A549 (cell line): ENCODE data around the gene IGF2BP3. TPM values are rescaled to one million over a fixed set of nuclear protein-coding genes. Genes with fewer than 3 reads are reported as not detected.

Experiments used
- ATAC-seq, 2 experiments: fragments of 200-7000 bp in 1 of 2; fragments of >200 bp in 1 of 2; cut with Nextera tagmentation in 1 of 2; cut with Tn5 transposase in 1 of 2; 3 replicates each; pipeline versions ENCODE4 v1.8.0 to v1.9.1; 2018 to 2020; ENCODE audit warnings: mild to moderate bottlenecking in 1 of 2, moderate library complexity in 1 of 2
- CTCF ChIA-PET: fragments of 300-600 bp; sonication (Branson Sonifier 250); formaldehyde crosslinking; extraction: SDS; loops from one replicate; lab custom pipeline; 2021; ENCODE audit warnings: antibody characterized with exemption, inconsistent platforms; lab: Yijun Ruan, JAX
- POLR2A ChIA-PET: fragments of 350-600 bp; formaldehyde crosslinking; extraction: SDS; loops from one replicate; lab custom pipeline; 2021; ENCODE audit warnings: antibody characterized with exemption, inconsistent platforms; lab: Yijun Ruan, JAX
- DNase-seq, 2 experiments: peaks; one replicate each; pipeline versions ENCODE4 v3.0.0 to v3.0.0-alpha.2; 2011 to 2016; ENCODE audit warnings: low read depth in 1 of 2, low spot score in 1 of 2
- FAIRE-seq: peaks from 2 replicates; lab custom pipeline; 2011; peaks lifted over from hg19 to GRCh38; lab: Jason Lieb, UNC
- H3K27ac ChIP-seq, 2 experiments: fragments of >200 bp; sonication (Bioruptor Twin); formaldehyde crosslinking; 3 replicates each; pipeline ENCODE4 v1.5.1; 2016 to 2017
- H3K4me1 ChIP-seq: fragments of >200 bp; sonication (Bioruptor Twin); formaldehyde crosslinking; 3 replicates; pipeline ENCODE4 v1.6.1; 2016
- H3K4me2 ChIP-seq: fragments of >200 bp; sonication (Bioruptor Twin); formaldehyde crosslinking; 3 replicates; pipeline ENCODE4 v1.6.1; 2016
- H3K4me3 ChIP-seq: fragments of >200 bp; sonication (Bioruptor Twin); formaldehyde crosslinking; 3 replicates; pipeline ENCODE4 v1.5.1; 2016
- H3K9me3 ChIP-seq: fragments of >200 bp; sonication (Bioruptor Twin); formaldehyde crosslinking; 3 replicates; pipeline ENCODE4 v1.6.1; 2016
- BHLHE40 ChIP-seq: IDR thresholded peaks from 2 replicates; pipeline ENCODE4 v1.6.1; 2012; ENCODE audit warnings: low read depth, low read length, inconsistent platforms
- CBX2 ChIP-seq: fragments of 200-600 bp; sonication (generic); IDR thresholded peaks from 2 replicates; pipeline ENCODE4 v1.6.1; 2016; ENCODE audit warnings: low read depth, mild to moderate bottlenecking, borderline replicate concordance
- CEBPB ChIP-seq, 2 experiments: fragments of >200 bp in 1 of 2; sonication (Bioruptor Twin) in 1 of 2; formaldehyde crosslinking in 1 of 2; IDR thresholded peaks; 2 replicates each; pipeline ENCODE4 v1.6.1; 2012 to 2016
- CHD2 ChIP-seq: fragments of 150-350 bp; IDR thresholded peaks from 2 replicates; pipeline ENCODE4 v1.6.1; 2014; ENCODE audit warnings: low read length; ENCODE audit not compliant: partially characterized antibody
- CHD4 ChIP-seq: fragments of 200-600 bp; sonication (generic); IDR thresholded peaks from 2 replicates; pipeline ENCODE4 v1.6.1; 2016; ENCODE audit warnings: antibody characterized with exemption, mild to moderate bottlenecking, borderline replicate concordance
- EHF ChIP-seq: fragments of 250-450 bp; sonication (Bioruptor Pico); IDR thresholded peaks from 2 replicates; pipeline ENCODE4 v1.5.0; 2020; ENCODE audit warnings: mild to moderate bottlenecking
- EHMT2 ChIP-seq: fragments of 200-600 bp; sonication (generic); IDR thresholded peaks from 2 replicates; pipeline ENCODE4 v1.6.1; 2016; ENCODE audit warnings: antibody characterized with exemption, low read depth, mild to moderate bottlenecking, moderate library complexity
- FOXS1 ChIP-seq: fragments of 250-450 bp; sonication (Bioruptor Pico); IDR thresholded peaks from 2 replicates; pipeline ENCODE4 v1.5.0; 2020; ENCODE audit warnings: mild to moderate bottlenecking, moderate library complexity
- GATA3 ChIP-seq: IDR thresholded peaks from 2 replicates; pipeline ENCODE4 v1.6.1; 2012; ENCODE audit warnings: borderline replicate concordance
- HOXA7 ChIP-seq: fragments of 250-450 bp; sonication (Bioruptor Pico); IDR thresholded peaks from 2 replicates; pipeline ENCODE4 v1.5.0; 2020; ENCODE audit warnings: mild to moderate bottlenecking, moderate library complexity
- HOXB5 ChIP-seq: fragments of 250-450 bp; sonication (Bioruptor Pico); IDR thresholded peaks from 2 replicates; pipeline ENCODE4 v1.5.0; 2020; ENCODE audit warnings: mild to moderate bottlenecking, moderate library complexity
- KDM5A ChIP-seq: fragments of 200-600 bp; sonication (generic); IDR thresholded peaks from 2 replicates; pipeline ENCODE4 v1.6.1; 2016; ENCODE audit warnings: antibody characterized with exemption, mild to moderate bottlenecking
- MAFK ChIP-seq: fragments of 450-650 bp; IDR thresholded peaks from 2 replicates; pipeline ENCODE4 v1.6.1; 2014; ENCODE audit not compliant: partially characterized antibody
- MAZ ChIP-seq: fragments of 150-350 bp; IDR thresholded peaks from 2 replicates; pipeline ENCODE4 v1.6.1; 2014; ENCODE audit warnings: antibody characterized with exemption, low read depth, low read length, borderline replicate concordance
- NFE2L2 ChIP-seq: fragments of 150-350 bp; conservative IDR thresholded peaks from 2 replicates; pipeline ENCODE4 v1.6.1; 2014; ENCODE audit warnings: low read length
- NR3C1 ChIP-seq: fragments of >200 bp; sonication (Bioruptor Twin); formaldehyde crosslinking; IDR thresholded peaks from 3 replicates; pipeline ENCODE4 v1.6.1; 2017
- PHF8 ChIP-seq: fragments of 200-600 bp; sonication (generic); IDR thresholded peaks from 2 replicates; pipeline ENCODE4 v1.6.1; 2016; ENCODE audit warnings: low read depth, mild to moderate bottlenecking, antibody characterized with exemption, moderate library complexity, borderline replicate concordance
- POLR2A ChIP-seq: IDR thresholded peaks from 2 replicates; pipeline ENCODE4 v1.6.1; 2012; ENCODE audit warnings: mild to moderate bottlenecking, low read length
- RCOR1 ChIP-seq: fragments of 150-350 bp; IDR thresholded peaks from 2 replicates; pipeline ENCODE4 v1.6.1; 2014; ENCODE audit warnings: antibody characterized with exemption, low read length, low read depth
- ZC3H11A ChIP-seq: fragments of 450-650 bp; IDR thresholded peaks from 2 replicates; pipeline ENCODE4 v1.6.1; 2014; ENCODE audit warnings: antibody characterized with exemption, mild to moderate bottlenecking
- ZSCAN20 ChIP-seq: fragments of 250-450 bp; sonication (Bioruptor Pico); IDR thresholded peaks from 2 replicates; pipeline ENCODE4 v1.8.0; 2022; ENCODE audit warnings: mild to moderate bottlenecking, moderate library complexity
- WGBS: methylation state at CpG from one replicate; pipeline ENCODE4 v1.1.6; 2017; ENCODE audit errors: missing lambda C conversion rate; 5-methylcytosine and 5-hydroxymethylcytosine counted together
- polyA plus RNA-seq, 4 experiments: library from polyadenylated mRNA; depleted of rRNA in 3 of 4; stranded (reverse); fragments of >200 nt; fragmentation: RNase III in 1 of 4; extraction: RNeasy Plus Mini Kit Qiagen cat#74134 plus additional on column Dnase treatment in 1 of 4; gene quantifications; 2 replicates in 3 of 4; 3 replicates in 1 of 4; pipeline ENCODE4 v1.2.3, GENCODE V29; 2011 to 2017
- TF ChIP-seq, protein P1 (sequence below): fragments of 150-350 bp; IDR thresholded peaks from 2 replicates; pipeline ENCODE4 v1.6.1; 2014; ENCODE audit warnings: low read depth, mild to moderate bottlenecking, low read length
- TF ChIP-seq, protein P2 (sequence below): fragments of >200 bp; sonication (Bioruptor Twin); formaldehyde crosslinking; IDR thresholded peaks from 2 replicates; pipeline ENCODE4 v1.6.1; 2016
- TF ChIP-seq, protein P3 (sequence below): IDR thresholded peaks from 2 replicates; pipeline ENCODE4 v1.6.1; 2012
- TF ChIP-seq, protein P4 (sequence below): fragments of 450-650 bp; IDR thresholded peaks from 2 replicates; pipeline ENCODE4 v1.6.1; 2014; ENCODE audit warnings: antibody characterized with exemption
- TF ChIP-seq, protein P5 (sequence below): fragments of >200 bp; sonication (Bioruptor Twin); formaldehyde crosslinking; IDR thresholded peaks from 3 replicates; pipeline ENCODE4 v1.5.1; 2016

The IGF2BP3 gene
- polyA plus RNA-seq, 2 of the 4 experiments (the other 2 are of a cell fraction): 26.7 to 62.0 TPM

DNA sequence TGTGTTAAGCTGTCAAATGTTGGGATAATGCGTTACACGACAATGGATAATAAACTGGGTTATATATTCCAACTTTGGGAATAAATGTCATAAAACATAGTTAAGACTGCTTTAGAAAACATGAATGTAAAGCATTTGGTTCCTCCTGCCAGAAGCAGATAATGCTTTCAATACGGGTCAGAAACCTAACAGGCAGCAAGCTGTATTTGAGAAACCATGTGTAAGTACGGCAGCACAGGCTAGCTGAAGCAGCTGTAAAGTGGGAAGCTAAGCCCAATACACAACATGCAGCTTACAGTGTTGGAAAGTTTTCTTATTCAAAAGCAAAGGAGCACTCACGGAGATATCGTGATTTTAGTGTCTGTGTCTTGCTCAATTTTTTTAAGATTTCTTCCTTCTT is 124.7 kb downstream of the IGF2BP3 start:
- no peak overlapping the region for H3K27ac ChIP-seq
- no peak for DNase-seq
- ATAC-seq: no peak
- H3K4me2 ChIP-seq: no peak overlapping the region
- ChIA-PET CTCF (interaction anchor here (1.0 to 1.6 kb wide), 5 partner anchors 10 to 199 kb away, joined by 3 to 4 read pairs (median 3); no protein-coding TSS in a partner anchor), POLR2A (interaction anchor here (0.6 kb wide), 1 partner anchor 124 kb away, joined by 3 read pairs; no protein-coding TSS in a partner anchor)
- 92% methylated on average over 6 of the region's 6 CpGs for WGBS
- peaks cover 38% of the 10 kb centered on the region for H3K4me1 ChIP-seq
- no peaks in the 10 kb centered on the region for H3K9me3 ChIP-seq
- no peak overlapping the region for H3K4me3 ChIP-seq
- FAIRE-seq: no peak
- TF ChIP-seq MAZ (no peak), CEBPB (IDR thresholded peaks at IDR 0.05) (no peak), GATA3 (no peak), NR3C1 (no peak), POLR2A (no peak), KDM5A (no peak), MAFK (no peak), HOXA7 (CRISPR knock-in tag) (no peak), EHMT2 (no peak), CHD4 (no peak), ZSCAN20 (no peak), EHF (CRISPR knock-in tag) (no peak), RCOR1 (no peak)
- TF ChIP-seq, protein P1, sequence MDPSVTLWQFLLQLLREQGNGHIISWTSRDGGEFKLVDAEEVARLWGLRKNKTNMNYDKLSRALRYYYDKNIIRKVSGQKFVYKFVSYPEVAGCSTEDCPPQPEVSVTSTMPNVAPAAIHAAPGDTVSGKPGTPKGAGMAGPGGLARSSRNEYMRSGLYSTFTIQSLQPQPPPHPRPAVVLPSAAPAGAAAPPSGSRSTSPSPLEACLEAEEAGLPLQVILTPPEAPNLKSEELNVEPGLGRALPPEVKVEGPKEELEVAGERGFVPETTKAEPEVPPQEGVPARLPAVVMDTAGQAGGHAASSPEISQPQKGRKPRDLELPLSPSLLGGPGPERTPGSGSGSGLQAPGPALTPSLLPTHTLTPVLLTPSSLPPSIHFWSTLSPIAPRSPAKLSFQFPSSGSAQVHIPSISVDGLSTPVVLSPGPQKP: no peak

DNA sequence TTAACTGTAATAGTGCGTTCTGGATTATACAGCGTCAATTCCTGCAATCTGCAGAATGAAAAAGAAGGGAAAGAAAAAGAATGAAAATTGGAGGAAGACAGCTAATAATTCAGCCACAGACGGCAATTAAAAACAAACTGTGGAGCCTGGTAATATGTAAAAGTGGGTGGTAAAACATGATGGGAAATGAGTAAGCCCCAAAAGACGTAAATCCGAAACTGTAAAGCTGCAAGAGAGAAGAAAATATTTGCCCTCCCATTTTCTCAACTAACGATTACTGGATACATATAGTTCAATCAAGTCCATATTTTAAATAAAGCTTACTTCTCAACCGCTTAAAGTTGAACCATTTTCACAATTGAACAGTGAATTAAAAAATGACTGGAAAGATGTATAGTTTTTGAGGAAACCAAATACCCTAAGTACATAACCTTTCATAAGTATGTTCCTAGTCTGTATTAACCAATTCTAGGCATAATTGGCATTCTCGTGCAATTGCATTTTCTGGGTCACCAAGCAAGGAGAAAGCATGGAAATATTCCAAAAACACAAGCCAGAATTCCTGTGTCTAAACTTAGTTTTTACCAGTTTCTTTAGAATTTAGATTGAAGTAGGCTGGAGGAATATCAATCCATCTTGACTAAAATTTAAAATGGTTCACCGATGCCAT is 126.3 kb downstream of the IGF2BP3 start:
- POLR2A ChIA-PET: interaction anchor here (0.6 kb wide), 1 partner anchor 158 kb away, joined by 4 read pairs; no protein-coding TSS in a partner anchor
- FAIRE-seq (no peak), ATAC-seq (no peak), DNase-seq (no peak)
- no peak for TF ChIP-seq EHF (CRISPR knock-in tag)
- TF ChIP-seq, protein P2, sequence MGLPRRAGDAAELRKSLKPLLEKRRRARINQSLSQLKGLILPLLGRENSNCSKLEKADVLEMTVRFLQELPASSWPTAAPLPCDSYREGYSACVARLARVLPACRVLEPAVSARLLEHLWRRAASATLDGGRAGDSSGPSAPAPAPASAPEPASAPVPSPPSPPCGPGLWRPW: no peak
- TF ChIP-seq, protein P3, sequence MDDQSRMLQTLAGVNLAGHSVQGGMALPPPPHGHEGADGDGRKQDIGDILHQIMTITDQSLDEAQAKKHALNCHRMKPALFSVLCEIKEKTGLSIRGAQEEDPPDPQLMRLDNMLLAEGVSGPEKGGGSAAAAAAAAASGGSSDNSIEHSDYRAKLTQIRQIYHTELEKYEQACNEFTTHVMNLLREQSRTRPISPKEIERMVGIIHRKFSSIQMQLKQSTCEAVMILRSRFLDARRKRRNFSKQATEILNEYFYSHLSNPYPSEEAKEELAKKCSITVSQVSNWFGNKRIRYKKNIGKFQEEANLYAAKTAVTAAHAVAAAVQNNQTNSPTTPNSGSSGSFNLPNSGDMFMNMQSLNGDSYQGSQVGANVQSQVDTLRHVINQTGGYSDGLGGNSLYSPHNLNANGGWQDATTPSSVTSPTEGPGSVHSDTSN: no peak
- no peak for TF ChIP-seq PHF8
- TF ChIP-seq ZC3H11A: no peak
- TF ChIP-seq, protein P4, sequence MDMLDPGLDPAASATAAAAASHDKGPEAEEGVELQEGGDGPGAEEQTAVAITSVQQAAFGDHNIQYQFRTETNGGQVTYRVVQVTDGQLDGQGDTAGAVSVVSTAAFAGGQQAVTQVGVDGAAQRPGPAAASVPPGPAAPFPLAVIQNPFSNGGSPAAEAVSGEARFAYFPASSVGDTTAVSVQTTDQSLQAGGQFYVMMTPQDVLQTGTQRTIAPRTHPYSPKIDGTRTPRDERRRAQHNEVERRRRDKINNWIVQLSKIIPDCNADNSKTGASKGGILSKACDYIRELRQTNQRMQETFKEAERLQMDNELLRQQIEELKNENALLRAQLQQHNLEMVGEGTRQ: no peak
- TF ChIP-seq, protein P1: no peak
- no peak for TF ChIP-seq NFE2L2
- TF ChIP-seq HOXB5: no peak
- no peak for TF ChIP-seq CHD2
- TF ChIP-seq, protein P5, sequence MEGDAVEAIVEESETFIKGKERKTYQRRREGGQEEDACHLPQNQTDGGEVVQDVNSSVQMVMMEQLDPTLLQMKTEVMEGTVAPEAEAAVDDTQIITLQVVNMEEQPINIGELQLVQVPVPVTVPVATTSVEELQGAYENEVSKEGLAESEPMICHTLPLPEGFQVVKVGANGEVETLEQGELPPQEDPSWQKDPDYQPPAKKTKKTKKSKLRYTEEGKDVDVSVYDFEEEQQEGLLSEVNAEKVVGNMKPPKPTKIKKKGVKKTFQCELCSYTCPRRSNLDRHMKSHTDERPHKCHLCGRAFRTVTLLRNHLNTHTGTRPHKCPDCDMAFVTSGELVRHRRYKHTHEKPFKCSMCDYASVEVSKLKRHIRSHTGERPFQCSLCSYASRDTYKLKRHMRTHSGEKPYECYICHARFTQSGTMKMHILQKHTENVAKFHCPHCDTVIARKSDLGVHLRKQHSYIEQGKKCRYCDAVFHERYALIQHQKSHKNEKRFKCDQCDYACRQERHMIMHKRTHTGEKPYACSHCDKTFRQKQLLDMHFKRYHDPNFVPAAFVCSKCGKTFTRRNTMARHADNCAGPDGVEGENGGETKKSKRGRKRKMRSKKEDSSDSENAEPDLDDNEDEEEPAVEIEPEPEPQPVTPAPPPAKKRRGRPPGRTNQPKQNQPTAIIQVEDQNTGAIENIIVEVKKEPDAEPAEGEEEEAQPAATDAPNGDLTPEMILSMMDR: no peak
- no peak for TF ChIP-seq CBX2
- no peak for TF ChIP-seq FOXS1 (CRISPR knock-in tag)
- TF ChIP-seq POLR2A: no peak
- TF ChIP-seq BHLHE40: no peak
- no peak for TF ChIP-seq MAZ
- H3K27ac ChIP-seq: no peak overlapping the region
- peaks cover 28% of the 10 kb centered on the region for H3K4me1 ChIP-seq
- CTCF ChIA-PET: interaction anchor here (1.5 kb wide), 1 partner anchor 203 kb away, joined by 5 read pairs; no protein-coding TSS in a partner anchor
- H3K4me2 ChIP-seq: no peak overlapping the region
- WGBS: 91% methylated on average over 9 of the region's 9 CpGs
- no peak overlapping the region for H3K4me3 ChIP-seq
- H3K9me3 ChIP-seq: no peaks in the 10 kb centered on the region
